ENCODE data around the gene RNF227. TPM values are rescaled to one million over a fixed set of nuclear protein-coding genes. Genes with fewer than 3 reads are reported as not detected.
"Not testable (repeated sequence)": the region's sequence is repeated elsewhere in the genome, so short reads cannot be mapped to it uniquely, and the experiment has no call there.

RNF227 gene
- total RNA-seq, 1 experiment from 2014 or later, result 6.6 TPM

- no peaks in the 10 kb centered on the region for H3K9me3 ChIP-seq (replicated peaks)
- H3K27me3 ChIP-seq, result no peaks in the 10 kb centered on the region
- H3K4me3 ChIP-seq, result no peak overlapping the region
Observed at GRCh38 chr17:7873051-7873450, 43.0 kb downstream of the RNF227 start.

DNA sequence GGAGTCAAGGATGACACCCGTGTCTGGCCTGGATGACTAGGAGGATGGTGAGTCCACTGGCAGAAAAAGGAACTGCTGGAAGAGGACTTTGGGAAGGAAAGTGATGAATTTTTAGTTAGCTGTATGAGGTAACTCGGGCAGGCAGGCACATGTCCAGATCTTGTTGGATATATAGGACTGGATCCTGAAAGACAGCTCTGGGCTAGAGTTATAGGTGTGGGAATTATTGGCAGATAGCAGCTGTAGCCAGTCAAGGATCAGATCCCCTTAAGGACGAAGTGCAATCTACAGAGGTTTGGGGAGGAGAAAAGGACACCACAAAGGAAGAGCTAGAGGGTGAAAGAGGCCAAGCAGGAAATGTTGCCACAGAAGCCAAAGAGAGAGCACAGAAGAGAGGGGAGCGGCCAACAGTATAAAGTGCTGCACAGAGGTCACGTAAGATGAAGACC is 48.2 kb downstream of the RNF227 start:
- H3K27me3 ChIP-seq, result no peaks in the 10 kb centered on the region
- no peaks in the 10 kb centered on the region for H3K9me3 ChIP-seq (replicated peaks)
- no peak overlapping the region for H3K4me3 ChIP-seq
- H3K4me1 ChIP-seq, result 0 out of 2 replicates have a peak, but pooled peaks cover 2% of the 10 kb centered on the region
- H3K27ac ChIP-seq, result no peak overlapping the region
- H3K36me3 ChIP-seq, result peaks cover 21% of the 10 kb centered on the region
- DNase-seq, result no peak

More at GRCh38 chr17:7873051-7873450, 43.0 kb downstream of the RNF227 start:
- Histone ChIP-seq H3K36me3 (peaks cover 18% of the 10 kb centered on the region), H3K27ac (no peak overlapping the region), H3K4me1 (no peaks in the 10 kb centered on the region)
- no peak for DNase-seq

DNA sequence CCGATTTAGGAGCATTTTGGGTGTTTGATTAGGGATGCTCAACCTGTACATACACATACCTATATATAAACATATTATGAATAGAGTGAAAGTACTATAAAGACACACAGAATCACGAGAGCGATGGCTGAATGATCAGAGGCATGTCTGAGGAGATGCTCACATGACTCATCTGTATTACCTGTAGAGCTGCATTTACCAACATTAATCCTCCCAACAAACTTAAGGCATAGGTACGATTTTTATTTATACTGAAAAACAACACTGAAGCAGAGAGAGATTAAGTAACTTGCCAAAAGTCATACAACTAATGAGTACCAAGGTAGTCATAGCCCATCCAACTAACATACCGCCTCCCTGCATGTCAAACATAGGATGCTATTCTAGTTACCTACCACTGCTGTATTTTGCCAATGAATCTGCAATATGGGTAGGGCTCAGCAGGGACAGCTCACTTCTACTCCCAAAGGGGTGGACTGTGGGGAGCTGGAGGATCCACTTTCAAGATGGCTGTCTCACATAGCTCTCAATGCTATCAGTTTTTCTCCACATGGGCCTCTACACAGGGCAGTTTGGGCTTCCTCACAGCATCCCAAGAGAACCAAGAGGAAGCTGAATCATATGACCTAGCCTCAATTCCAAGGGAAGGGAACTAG is 51.0 kb downstream of the RNF227 start:
- no peak overlapping the region for H3K27ac ChIP-seq
- H3K4me1 ChIP-seq, result 0 out of 2 replicates have a peak, but pooled peaks cover 3% of the 10 kb centered on the region
- H3K9me3 ChIP-seq (replicated peaks), result no peaks in the 10 kb centered on the region
- no peaks in the 10 kb centered on the region for H3K27me3 ChIP-seq
- no peak overlapping the region for H3K4me3 ChIP-seq
- DNase-seq, result no peak
- peaks cover 18% of the 10 kb centered on the region for H3K36me3 ChIP-seq

- H3K9me3 ChIP-seq (replicated peaks); H3K27me3 ChIP-seq; H3K4me1 ChIP-seq; DNase-seq; H3K27ac ChIP-seq; H3K4me3 ChIP-seq: not testable (repeated sequence)
- H3K36me3 ChIP-seq, result peaks cover 16% of the 10 kb centered on the region
Observed at GRCh38 chr17:7864384-7864783, 51.7 kb downstream of the RNF227 start.

Other genes with a start within 250 kb of the RNF227 start
- 37.8 and 39.5 TPM in 2 replicates for gene TP53, start 228.8 kb downstream of the RNF227 start, total RNA-seq (2014; rRNA removed; shearing (Covaris generic))
- 14.9 and 15.6 TPM in 2 replicates for gene WRAP53, start 227.8 kb downstream of the RNF227 start, total RNA-seq (2014; rRNA removed; shearing (Covaris generic))
- gene EFNB3, start 211.1 kb downstream of the RNF227 start, total RNA-seq (2014; rRNA removed; shearing (Covaris generic)), result 3.5 and 4.1 TPM in 2 replicates
- gene DNAH2, start 198.5 kb downstream of the RNF227 start, total RNA-seq (2014; rRNA removed; shearing (Covaris generic)), result not detected in 2 replicates
- 6.4 and 9.0 TPM in 2 replicates for gene KDM6B, start 82.1 kb downstream of the RNF227 start, total RNA-seq (2014; rRNA removed; shearing (Covaris generic))
- 0.36 and 0.63 TPM in 2 replicates for gene TMEM88, start 61.2 kb downstream of the RNF227 start, total RNA-seq (2014; rRNA removed; shearing (Covaris generic))
- 30.4 and 45.3 TPM in 2 replicates for gene NAA38, start 58.7 kb downstream of the RNF227 start, total RNA-seq (2014; rRNA removed; shearing (Covaris generic))
- gene CYB5D1, start 58.3 kb downstream of the RNF227 start, total RNA-seq (2014; rRNA removed; shearing (Covaris generic)), result 3.5 and 5.3 TPM in 2 replicates
- 101 and 109 TPM in 2 replicates for gene CHD3, start 27.5 kb downstream of the RNF227 start, total RNA-seq (2014; rRNA removed; shearing (Covaris generic))
- 0.61 and 0.73 TPM in 2 replicates for gene KCNAB3, start 13.6 kb upstream of the RNF227 start, total RNA-seq (2014; rRNA removed; shearing (Covaris generic))
- 36.5 and 38.8 TPM in 2 replicates for gene TRAPPC1, start 15.7 kb upstream of the RNF227 start, total RNA-seq (2014; rRNA removed; shearing (Covaris generic))
- gene CNTROB, start 15.9 kb upstream of the RNF227 start, total RNA-seq (2014; rRNA removed; shearing (Covaris generic)), result 27.5 and 29.8 TPM in 2 replicates
- gene GUCY2D, start 86.3 kb upstream of the RNF227 start, total RNA-seq (2014; rRNA removed; shearing (Covaris generic)), result not detected in 2 replicates
- not detected in 2 replicates for gene ALOX15B, start 122.8 kb upstream of the RNF227 start, total RNA-seq (2014; rRNA removed; shearing (Covaris generic))
- gene ALOX12B, start 171.4 kb upstream of the RNF227 start, total RNA-seq (2014; rRNA removed; shearing (Covaris generic)), result not detected in 2 replicates
- gene ALOXE3, start 202.2 kb upstream of the RNF227 start, total RNA-seq (2014; rRNA removed; shearing (Covaris generic)), result not detected in 2 replicates
- gene HES7, start 207.8 kb upstream of the RNF227 start, total RNA-seq (2014; rRNA removed; shearing (Covaris generic)), result 0.79 and 0.91 TPM in 2 replicates
- 9.3 and 13.5 TPM in 2 replicates for gene PER1, start 236.1 kb upstream of the RNF227 start, total RNA-seq (2014; rRNA removed; shearing (Covaris generic))
- gene VAMP2, start 246.7 kb upstream of the RNF227 start, total RNA-seq (2014; rRNA removed; shearing (Covaris generic)), result 6.1 and 7.9 TPM in 2 replicates

Measured in SJCRH30 (cell line).